ENCODE data around the gene SLC41A2.

SLC41A2 gene

GRCh38 chr12:104997541-104997940 is 39.5 kb upstream of the SLC41A2 start:
- H3K4me3 ChIP-seq (ENCODE audit: severe bottlenecking): no peak overlapping the region
- ATAC-seq (ENCODE audit: low read depth) (no peak), DNase-seq (ENCODE audit: low spot score) (no peak)
- H3K27ac ChIP-seq (ENCODE audit: poor library complexity, severe bottlenecking): no peak overlapping the region
- no peak for TF ChIP-seq CTCF (IDR thresholded peaks at IDR 0.05; ENCODE audit: poor library complexity, severe bottlenecking)
- H3K27me3 ChIP-seq (ENCODE audit: insufficient read depth, poor library complexity, severe bottlenecking): no peaks in the 10 kb centered on the region
- H3K9me3 ChIP-seq (ENCODE audit: severe bottlenecking): no peaks in the 10 kb centered on the region
- H3K4me1 ChIP-seq (ENCODE audit: insufficient read depth, poor library complexity, severe bottlenecking): no peaks in the 10 kb centered on the region
- H3K36me3 ChIP-seq (ENCODE audit: low read depth): peaks cover 54% of the 10 kb centered on the region

- Histone ChIP-seq H3K36me3 (ENCODE audit: low read depth) (peaks cover 62% of the 10 kb centered on the region), H3K27me3 (ENCODE audit: insufficient read depth, poor library complexity, severe bottlenecking) (no peaks in the 10 kb centered on the region), H3K4me1 (ENCODE audit: insufficient read depth, poor library complexity, severe bottlenecking) (no peaks in the 10 kb centered on the region)
Observed at GRCh38 chr12:104994336-104994735, 36.2 kb upstream of the SLC41A2 start.

GRCh38 chr12:104991565-104992128 is 33.6 kb upstream of the SLC41A2 start:
- DNase-seq (ENCODE audit: low spot score) (no peak), ATAC-seq (ENCODE audit: low read depth) (no peak)
- TF ChIP-seq CTCF (IDR thresholded peaks at IDR 0.05; ENCODE audit: poor library complexity, severe bottlenecking): no peak
- Histone ChIP-seq H3K27ac (ENCODE audit: poor library complexity, severe bottlenecking) (no peak overlapping the region), H3K27me3 (ENCODE audit: insufficient read depth, poor library complexity, severe bottlenecking) (no peaks in the 10 kb centered on the region), H3K4me3 (ENCODE audit: severe bottlenecking) (no peak overlapping the region), H3K4me1 (ENCODE audit: insufficient read depth, poor library complexity, severe bottlenecking) (no peaks in the 10 kb centered on the region), H3K9me3 (ENCODE audit: severe bottlenecking) (no peaks in the 10 kb centered on the region), H3K36me3 (ENCODE audit: low read depth) (peaks cover 50% of the 10 kb centered on the region)

More at GRCh38 chr12:104994336-104994735, 36.2 kb upstream of the SLC41A2 start:
- Histone ChIP-seq H3K4me3 (ENCODE audit: severe bottlenecking) (no peak overlapping the region), H3K9me3 (ENCODE audit: severe bottlenecking) (no peaks in the 10 kb centered on the region), H3K27ac (ENCODE audit: poor library complexity, severe bottlenecking) (no peak overlapping the region)
- DNase-seq (ENCODE audit: low spot score) (no peak), ATAC-seq (ENCODE audit: low read depth) (no peak)
- no peak for TF ChIP-seq CTCF (IDR thresholded peaks at IDR 0.05; ENCODE audit: poor library complexity, severe bottlenecking)

GRCh38 chr12:104990950-104991349 is 32.9 kb upstream of the SLC41A2 start:
- no peaks in the 10 kb centered on the region for H3K4me1 ChIP-seq (ENCODE audit: insufficient read depth, poor library complexity, severe bottlenecking)
- H3K27me3 ChIP-seq (ENCODE audit: insufficient read depth, poor library complexity, severe bottlenecking): no peaks in the 10 kb centered on the region
- no peak for DNase-seq (ENCODE audit: low spot score)
- ATAC-seq (ENCODE audit: low read depth): no peak
- no peak overlapping the region for H3K27ac ChIP-seq (ENCODE audit: poor library complexity, severe bottlenecking)
- peaks cover 47% of the 10 kb centered on the region for H3K36me3 ChIP-seq (ENCODE audit: low read depth)
- TF ChIP-seq CTCF (IDR thresholded peaks at IDR 0.05; ENCODE audit: poor library complexity, severe bottlenecking): no peak
- no peak overlapping the region for H3K4me3 ChIP-seq (ENCODE audit: severe bottlenecking)
- no peaks in the 10 kb centered on the region for H3K9me3 ChIP-seq (ENCODE audit: severe bottlenecking)

All from RWPE2 (cell line).